ENCODE data around the gene ADAM23. TPM values are rescaled to one million over a fixed set of nuclear protein-coding genes. Genes with fewer than 3 reads are reported as not detected.

Gene ADAM23
- total RNA-seq, 1 donor from 2014 or later = 12.0 TPM

DNA sequence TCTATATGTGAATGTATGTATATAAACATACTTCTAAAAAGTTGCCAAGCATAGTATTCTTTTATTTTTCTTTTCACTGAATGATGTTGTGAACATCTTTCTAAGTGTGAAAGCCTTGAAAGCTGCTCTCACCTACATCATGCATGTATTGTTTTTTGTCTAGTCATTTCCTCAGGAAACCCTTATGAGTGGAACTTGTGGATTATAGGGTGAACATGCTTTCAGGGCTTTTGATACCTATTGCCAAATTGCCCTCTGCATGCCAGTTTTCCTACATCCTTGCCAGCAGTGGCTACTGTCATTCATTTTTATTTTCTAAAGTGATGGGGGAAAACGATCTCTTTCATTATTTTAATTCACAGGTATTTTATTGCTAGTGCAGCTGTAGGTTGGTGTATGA is 78.3 kb downstream of the ADAM23 start:
- Mint-ChIP-seq H3K27ac (ENCODE audit: unreplicated experiment) (peak overlapping the region; percentile 23), H3K4me3 (ENCODE audit: unreplicated experiment) (no peak overlapping the region), H3K4me1 (ENCODE audit: unreplicated experiment) (peaks cover 17% of the 10 kb centered on the region), H3K9me3 (ENCODE audit: unreplicated experiment) (no peaks in the 10 kb centered on the region), H3K27me3 (ENCODE audit: unreplicated experiment) (no peaks in the 10 kb centered on the region), H3K36me3 (ENCODE audit: low read depth, unreplicated experiment) (no peaks in the 10 kb centered on the region)
- no peak for TF ChIP-seq CTCF (IDR thresholded peaks at IDR 0.05; ENCODE audit: unreplicated experiment)
- DNase-seq (ENCODE audit: low spot score) = no peak

DNA sequence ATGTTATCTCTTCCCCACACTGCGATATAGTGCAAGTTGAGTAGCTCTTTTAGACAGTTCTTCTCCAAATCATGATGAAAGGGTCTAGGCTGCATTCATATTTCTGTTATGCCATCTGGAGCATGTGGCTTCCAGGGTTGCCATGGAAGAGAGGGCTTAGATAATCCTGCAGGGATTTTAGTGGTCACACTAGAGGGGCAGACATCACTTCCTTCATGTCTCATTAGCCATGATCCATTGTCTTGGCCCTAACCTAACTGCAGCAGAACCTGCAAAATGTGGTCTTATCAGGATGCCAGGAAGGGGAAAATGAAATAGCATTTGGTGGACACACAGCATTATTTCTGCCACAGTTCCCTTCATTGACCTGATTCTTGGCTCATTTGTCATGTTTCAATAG is 83.1 kb downstream of the ADAM23 start:
- DNase-seq (ENCODE audit: low spot score) = no peak
- Mint-ChIP-seq H3K4me3 (ENCODE audit: unreplicated experiment) (no peak overlapping the region), H3K36me3 (ENCODE audit: low read depth, unreplicated experiment) (no peaks in the 10 kb centered on the region), H3K27me3 (ENCODE audit: unreplicated experiment) (no peaks in the 10 kb centered on the region), H3K9me3 (ENCODE audit: unreplicated experiment) (no peaks in the 10 kb centered on the region), H3K4me1 (ENCODE audit: unreplicated experiment) (peaks cover 18% of the 10 kb centered on the region), H3K27ac (ENCODE audit: unreplicated experiment) (no peak overlapping the region)
- TF ChIP-seq CTCF (IDR thresholded peaks at IDR 0.05; ENCODE audit: unreplicated experiment) = no peak

- Mint-ChIP-seq H3K36me3 (ENCODE audit: low read depth, unreplicated experiment) (no peaks in the 10 kb centered on the region), H3K4me1 (ENCODE audit: unreplicated experiment) (peaks cover 14% of the 10 kb centered on the region)
These were observed 83.8 kb downstream of the ADAM23 start for GRCh38 chr2:206527153-206527552.

DNA sequence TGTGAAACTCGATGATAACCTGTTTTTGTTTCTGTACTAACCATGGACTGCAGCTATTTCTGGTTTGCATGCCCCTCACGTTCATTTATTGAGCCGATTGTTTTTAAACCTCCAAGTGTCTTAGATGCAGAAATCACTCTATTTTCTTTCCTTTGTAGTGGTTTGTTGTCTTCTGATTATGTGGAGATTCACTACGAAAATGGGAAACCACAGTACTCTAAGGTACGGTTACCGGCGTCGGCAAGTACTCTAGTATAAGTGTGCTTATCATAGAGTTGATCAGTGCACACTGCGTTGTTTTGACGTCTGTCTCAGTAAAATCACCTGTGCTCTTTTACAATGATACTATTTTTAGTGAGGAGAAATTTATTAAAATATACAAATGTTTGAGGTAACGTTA is 87.4 kb downstream of the ADAM23 start:
- Mint-ChIP-seq H3K27ac (ENCODE audit: unreplicated experiment) (no peak overlapping the region), H3K9me3 (ENCODE audit: unreplicated experiment) (no peaks in the 10 kb centered on the region), H3K36me3 (ENCODE audit: low read depth, unreplicated experiment) (no peaks in the 10 kb centered on the region), H3K4me3 (ENCODE audit: unreplicated experiment) (no peak overlapping the region), H3K4me1 (ENCODE audit: unreplicated experiment) (peaks cover 17% of the 10 kb centered on the region), H3K27me3 (ENCODE audit: unreplicated experiment) (no peaks in the 10 kb centered on the region)
- TF ChIP-seq CTCF (IDR thresholded peaks at IDR 0.05; ENCODE audit: unreplicated experiment) = no peak
- no peak for DNase-seq (ENCODE audit: low spot score)

More at GRCh38 chr2:206527153-206527552, 83.8 kb downstream of the ADAM23 start:
- Mint-ChIP-seq H3K27me3 (ENCODE audit: unreplicated experiment) (no peaks in the 10 kb centered on the region), H3K9me3 (ENCODE audit: unreplicated experiment) (no peaks in the 10 kb centered on the region), H3K4me3 (ENCODE audit: unreplicated experiment) (no peak overlapping the region), H3K27ac (ENCODE audit: unreplicated experiment) (no peak overlapping the region)
- TF ChIP-seq CTCF (IDR thresholded peaks at IDR 0.05; ENCODE audit: unreplicated experiment) = no peak
- DNase-seq (ENCODE audit: low spot score) = no peak

GRCh38 chr2:206531996-206532543 is 88.7 kb downstream of the ADAM23 start:
- H3K27me3 Mint-ChIP-seq (ENCODE audit: unreplicated experiment) = no peaks in the 10 kb centered on the region
- H3K4me3 Mint-ChIP-seq (ENCODE audit: unreplicated experiment) = no peak overlapping the region
- peaks cover 18% of the 10 kb centered on the region for H3K4me1 Mint-ChIP-seq (ENCODE audit: unreplicated experiment)
- no peaks in the 10 kb centered on the region for H3K9me3 Mint-ChIP-seq (ENCODE audit: unreplicated experiment)
- TF ChIP-seq CTCF (IDR thresholded peaks at IDR 0.05; ENCODE audit: unreplicated experiment) = no peak
- DNase-seq (ENCODE audit: low spot score) = no peak
- H3K27ac Mint-ChIP-seq (ENCODE audit: unreplicated experiment) = no peak overlapping the region
- H3K36me3 Mint-ChIP-seq (ENCODE audit: low read depth, unreplicated experiment) = no peaks in the 10 kb centered on the region
